Measurements from ENCODE around the gene CALCB.
A peak's percentile ranks its signal among the peaks of the same experiment; 100 is the strongest.

The CALCB gene

DNA sequence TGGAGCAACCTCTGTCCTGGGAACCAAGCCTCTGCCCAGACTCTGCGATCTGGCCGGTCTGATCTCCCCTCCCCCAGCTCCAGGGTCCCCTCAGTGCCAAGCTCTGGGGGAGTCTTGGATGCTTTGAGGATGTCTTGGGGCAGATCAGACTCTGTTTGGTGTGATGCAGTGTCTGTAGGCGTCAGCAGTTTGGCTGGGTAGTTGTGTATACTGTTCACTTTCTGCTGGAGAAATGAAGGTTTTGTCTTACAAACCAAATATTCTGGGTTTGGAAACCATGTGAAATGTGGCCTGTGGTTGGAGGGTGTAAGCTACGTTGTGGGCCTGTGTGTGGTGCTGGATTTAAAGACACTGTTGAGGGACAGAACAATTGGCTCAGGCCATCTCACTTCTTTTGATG lies 46.0 kb downstream of the CALCB start:
- no peak for DNase-seq

- no peak for DNase-seq
Observed at GRCh38 chr11:15119826-15120225, 46.4 kb downstream of the CALCB start.

DNA sequence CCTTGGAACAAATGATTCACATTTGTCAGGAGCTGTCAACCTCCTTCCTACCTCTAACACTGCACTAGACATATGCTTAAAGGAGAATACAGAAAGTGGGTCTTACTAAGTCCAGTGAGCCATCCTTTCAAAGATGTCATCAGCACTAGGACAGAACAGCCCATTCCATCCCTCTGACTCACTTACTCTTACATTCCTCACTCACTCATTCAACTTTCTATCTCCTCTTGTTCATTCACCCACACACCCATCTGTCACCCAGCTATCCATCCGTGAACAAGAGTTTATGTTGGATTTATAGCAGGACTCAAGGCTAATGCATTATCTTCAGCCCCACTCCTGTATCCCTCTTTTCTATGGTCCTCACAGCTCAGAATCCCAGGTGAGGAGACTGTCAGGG lies 50.5 kb downstream of the CALCB start:
- peak; percentile 84 for DNase-seq

- DNase-seq = no peak
Observed at GRCh38 chr11:15124528-15124927, 51.1 kb downstream of the CALCB start.

DNA sequence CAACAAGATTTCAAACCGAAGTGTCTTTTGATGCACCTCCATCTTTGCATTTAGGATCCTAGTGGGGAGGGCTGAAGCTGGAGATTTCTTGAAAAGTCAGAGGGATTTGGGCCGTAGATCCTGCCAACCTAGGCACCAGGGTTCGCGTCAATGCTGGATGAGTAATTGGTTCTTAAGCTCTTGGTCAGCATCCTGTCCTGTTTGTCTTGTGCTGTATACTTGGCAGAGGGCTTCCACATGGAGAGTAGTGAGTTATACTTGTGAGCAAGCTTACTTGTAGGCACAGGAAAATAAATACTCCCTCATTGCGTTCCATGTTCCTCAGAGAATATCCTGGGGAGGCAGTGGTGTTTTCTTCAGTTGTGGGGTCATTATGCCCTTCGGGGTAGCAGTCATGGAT lies 53.9 kb downstream of the CALCB start:
- DNase-seq = peak; percentile 46
